Stimulated activated CD8-positive, alpha-beta memory T cell treated with anti-CD3 and anti-CD28 coated beads, Interleukin-2, amount 100 ng/mL, for 1 hour (primary cell): ENCODE results near the gene HIC1.

Experiments used
- DNase-seq, 2 donors: peaks; one replicate each; pipeline ENCODE4 v3.0.0-alpha.2; 2020; ENCODE audit warnings: low read depth in 2 of 2

HIC1 gene

DNA sequence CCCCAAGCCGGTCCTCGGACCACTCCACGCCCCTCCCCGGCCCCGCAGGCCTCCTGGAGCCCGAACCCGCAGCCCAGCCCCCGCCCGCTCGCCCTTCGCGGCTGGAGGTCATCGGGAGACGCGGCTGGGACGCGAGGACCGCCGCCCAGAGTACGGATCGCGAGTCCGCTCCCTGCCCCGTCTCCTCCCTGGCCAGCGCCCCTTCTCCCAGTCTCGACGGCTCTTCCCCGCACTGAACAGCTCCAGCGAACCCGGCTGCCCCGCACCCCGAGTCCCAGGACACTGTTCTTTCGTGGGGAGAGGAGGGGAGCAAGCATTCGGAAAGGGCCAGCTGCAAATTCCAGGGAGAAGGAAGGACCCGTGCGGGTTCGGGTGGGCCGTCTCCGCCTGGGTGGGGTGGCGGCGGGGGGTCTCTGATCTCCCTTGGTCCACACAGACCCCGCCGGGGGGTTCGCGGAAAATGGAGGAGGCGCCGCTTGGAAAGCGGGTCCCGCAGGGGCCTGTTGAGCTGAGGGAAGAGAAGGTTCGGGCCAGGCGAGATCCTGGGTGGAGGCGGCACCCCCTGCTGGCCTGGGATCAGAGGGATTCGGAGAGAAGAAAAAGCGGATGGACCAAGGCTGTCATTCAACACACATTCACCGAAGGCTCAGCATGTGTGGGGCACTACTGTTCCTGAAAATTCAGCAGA, 29.1 kb upstream of the HIC1 start:
- DNase-seq = no peak

- no peak for DNase-seq
Observed at GRCh38 chr17:2027528-2028233, 27.2 kb upstream of the HIC1 start.

GRCh38 chr17:2028234-2028614, 26.7 kb upstream of the HIC1 start:
- no peak for DNase-seq

DNA sequence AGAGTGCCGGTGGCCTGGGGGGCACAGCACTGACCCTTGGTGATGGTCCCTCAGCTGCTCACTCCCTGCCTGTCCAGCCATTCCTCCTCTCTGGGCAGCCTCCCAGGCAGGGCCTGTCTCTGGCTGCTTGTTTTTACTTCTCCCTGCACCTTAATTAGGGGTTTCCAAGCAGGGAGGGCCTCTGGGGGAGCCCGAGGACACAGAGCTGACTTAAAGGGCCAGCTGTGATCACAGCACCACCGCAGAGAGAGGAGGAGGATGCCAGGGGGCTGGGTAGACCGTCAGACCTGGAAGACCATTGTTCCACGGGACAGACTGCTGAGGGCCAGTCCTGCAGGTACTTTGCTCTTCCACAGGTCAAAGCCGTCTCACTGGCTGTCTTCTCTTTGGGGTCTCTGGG, 26.2 kb upstream of the HIC1 start:
- DNase-seq = no peak

DNA sequence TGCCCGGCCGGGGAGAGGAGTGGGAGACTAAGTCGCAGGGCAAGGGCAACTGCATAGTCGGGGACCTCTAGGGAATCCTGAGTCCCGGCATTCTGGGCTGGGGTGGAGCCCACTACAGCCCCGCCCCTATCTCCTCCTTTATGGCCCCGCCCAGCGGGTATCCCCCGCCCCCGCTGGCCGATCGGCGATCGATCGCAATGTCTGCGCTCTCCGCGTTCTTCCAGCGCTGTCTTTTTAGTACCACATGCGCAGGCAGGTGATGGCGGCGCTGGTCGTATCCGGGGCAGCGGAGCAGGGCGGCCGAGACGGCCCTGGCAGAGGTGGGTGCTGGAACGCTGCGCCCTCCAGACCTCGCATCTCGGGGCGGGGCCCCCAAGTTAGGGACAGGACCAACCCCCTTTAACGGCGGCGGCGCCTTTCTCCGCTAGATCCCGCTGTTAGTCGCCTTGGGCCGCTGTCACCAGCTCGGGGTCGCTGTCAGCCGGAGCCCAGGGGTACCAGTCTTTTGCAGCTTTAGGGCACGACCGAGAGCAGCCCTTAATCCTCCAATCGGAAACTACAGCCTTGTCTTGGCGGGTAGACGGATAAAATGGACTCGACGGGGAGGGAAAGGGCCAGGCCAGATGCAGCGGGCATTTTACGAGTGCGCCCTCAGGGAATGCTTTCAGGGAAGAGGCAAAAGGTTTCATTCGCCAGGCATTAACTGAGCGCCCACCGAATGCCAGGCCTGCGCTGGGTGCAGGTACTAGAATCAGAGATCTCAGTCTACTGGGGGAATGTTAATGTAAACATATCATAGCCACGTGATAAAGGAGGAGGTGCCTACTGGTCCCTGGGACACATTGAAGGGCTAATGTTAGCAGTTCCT, 24.8 kb upstream of the HIC1 start, which contains the start of gene DPH1:
DPH1 (plus strand) TSS at position 243 of the 868 bp plus-strand sequence; CDS start at position 260, 17 bp downstream.
- DNase-seq = peak; percentile 64 to 74

DNA sequence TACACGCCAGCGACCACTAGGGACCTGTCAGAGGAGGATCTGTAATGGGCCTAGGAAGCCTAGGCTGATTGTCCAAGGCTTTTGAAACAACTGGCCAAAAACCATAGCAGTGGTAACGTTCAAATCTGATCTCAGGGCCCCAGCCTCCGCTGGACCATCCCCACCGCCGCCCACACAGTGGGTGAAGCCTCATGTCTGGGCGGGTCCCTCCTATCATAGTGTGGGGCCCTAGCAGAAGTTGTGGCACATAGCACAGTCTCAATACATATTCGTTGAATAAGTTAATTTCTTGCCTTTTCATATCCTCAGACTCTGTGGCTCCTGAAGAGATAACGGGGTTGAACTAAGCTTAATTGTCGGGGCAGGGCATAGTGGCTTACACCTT, 24.1 kb upstream of the HIC1 start:
- no peak for DNase-seq

- DNase-seq = no peak
Observed at GRCh38 chr17:2033153-2033552, 21.8 kb upstream of the HIC1 start.

- no peak for DNase-seq
Observed at GRCh38 chr17:2034157-2034556, 20.7 kb upstream of the HIC1 start.

DNA sequence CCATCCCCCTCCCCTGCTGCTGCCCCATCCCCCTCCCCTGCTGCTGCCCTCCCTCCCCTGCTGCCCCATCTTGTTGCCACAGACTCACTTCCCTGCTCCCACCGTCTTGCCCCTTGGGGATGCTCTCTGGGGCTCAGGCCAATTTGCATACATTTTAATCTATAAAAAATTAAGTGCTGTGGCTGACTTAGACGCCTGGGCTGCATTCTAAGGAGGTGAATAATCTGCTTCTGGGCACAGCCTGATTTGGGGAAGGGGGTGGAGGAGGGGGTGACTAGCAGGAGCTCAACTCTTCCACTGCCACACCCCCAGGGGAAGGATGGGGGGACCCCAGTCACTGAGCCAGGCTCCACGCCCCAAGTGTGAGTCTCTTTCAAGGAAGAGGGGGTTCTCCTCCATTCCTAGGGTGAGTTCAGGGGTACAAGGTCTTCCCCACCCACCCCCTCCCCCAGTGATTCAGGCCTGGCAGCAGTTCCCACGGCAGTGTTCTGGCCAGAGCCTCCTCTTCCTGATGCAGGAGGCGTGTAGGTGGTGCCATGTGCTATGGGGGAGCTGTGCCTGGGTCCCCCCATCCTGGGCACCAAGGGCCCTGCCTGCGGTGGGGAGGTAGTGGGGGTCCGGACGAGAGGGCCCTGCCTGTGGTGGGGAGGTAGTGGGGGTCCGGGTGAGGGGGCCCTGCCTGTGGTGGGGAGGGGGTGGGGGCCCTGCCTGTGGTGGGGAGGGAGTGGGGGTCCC, 19.9 kb upstream of the HIC1 start:
- DNase-seq = no peak

- no peak for DNase-seq
Observed at GRCh38 chr17:2035541-2036488, 19.1 kb upstream of the HIC1 start.

DNA sequence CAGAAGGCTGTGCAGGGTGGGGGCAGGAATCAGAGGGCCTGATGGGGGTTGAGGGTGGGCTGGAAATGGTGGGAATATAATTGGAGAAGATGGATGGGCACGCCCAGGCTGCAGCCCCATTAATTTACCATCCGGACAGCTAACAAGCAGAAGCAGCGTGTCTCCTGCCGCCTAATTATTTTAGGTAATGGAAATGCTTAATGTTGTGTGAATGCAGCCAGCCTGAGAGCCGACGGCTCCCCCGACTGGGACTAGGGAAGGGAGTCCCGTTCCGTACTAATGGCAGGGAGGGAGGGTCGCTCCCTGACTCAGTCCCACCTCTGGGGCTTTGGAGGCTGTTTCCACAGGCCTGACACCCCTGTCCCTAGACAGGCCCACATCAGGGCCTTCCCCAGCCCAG, 17.7 kb upstream of the HIC1 start:
- DNase-seq = no peak

GRCh38 chr17:2040219-2040827, 14.6 kb upstream of the HIC1 start:
- no peak for DNase-seq

GRCh38 chr17:2040942-2041560, 13.9 kb upstream of the HIC1 start:
- DNase-seq = no peak

DNA sequence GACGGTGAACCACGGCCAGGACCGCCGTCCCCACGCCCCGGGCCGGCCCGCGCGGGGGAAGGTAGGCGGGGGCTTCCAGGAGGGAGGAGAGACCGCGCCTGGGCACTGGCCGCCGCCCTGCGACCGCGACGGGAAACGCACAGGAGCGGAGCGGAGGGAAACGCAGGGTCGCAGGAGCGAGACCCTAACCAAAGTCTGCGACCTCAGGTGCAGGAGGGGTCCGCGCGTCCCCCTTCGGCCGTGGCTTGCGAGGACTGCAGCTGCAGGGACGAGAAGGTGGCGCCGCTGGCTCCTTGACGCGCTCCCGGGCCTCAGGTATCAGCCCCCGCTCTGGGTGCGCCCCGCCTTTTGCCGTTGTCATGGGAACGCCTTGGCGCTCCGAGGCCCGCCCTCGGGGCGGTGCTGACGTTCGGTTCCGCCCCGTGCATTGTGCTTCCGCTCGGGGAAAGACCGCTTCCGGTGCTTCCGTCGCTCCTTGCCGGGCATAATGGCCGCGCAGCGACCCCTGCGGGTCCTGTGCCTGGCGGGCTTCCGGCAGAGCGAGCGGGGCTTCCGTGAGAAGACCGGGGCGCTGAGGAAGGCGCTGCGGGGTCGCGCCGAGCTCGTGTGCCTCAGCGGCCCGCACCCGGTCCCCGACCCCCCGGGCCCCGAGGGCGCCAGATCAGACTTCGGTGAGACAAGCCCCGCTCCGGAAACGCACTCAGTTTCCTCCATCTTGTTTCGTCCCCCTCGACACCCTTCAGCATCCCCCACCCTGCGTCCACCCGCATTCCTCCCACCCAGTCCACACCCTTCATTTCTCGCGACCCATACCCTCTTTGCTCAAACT, 13.1 kb upstream of the HIC1 start, which contains the start of gene OVCA2:
OVCA2 (plus strand) TSS at position 462 of the 829 bp plus-strand sequence; CDS start at position 488, 26 bp downstream.
- peak; percentile 94 to 97 for DNase-seq

DNA sequence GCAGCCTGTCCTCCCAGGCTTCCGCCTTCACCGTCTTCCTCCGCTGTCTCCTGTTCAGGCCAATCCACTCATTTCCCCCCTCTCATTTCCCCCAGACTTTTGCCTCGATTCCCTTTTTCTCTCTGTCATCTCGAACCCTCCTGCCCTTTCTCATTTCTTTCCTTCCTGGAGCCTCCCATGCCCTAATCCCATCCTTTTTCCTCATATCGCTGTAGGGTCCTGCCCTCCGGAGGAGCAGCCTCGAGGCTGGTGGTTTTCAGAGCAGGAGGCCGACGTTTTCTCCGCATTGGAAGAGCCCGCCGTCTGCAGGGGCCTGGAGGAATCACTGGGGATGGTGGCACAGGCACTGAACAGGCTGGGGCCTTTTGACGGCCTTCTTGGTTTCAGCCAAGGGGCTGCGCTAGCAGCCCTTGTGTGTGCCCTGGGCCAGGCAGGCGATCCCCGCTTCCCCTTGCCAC, 12.5 kb upstream of the HIC1 start:
- no peak for DNase-seq

- DNase-seq = no peak
Observed at GRCh38 chr17:2042933-2043332, 12.0 kb upstream of the HIC1 start.

- DNase-seq = no peak
Observed at GRCh38 chr17:2043785-2044184, 11.1 kb upstream of the HIC1 start.

GRCh38 chr17:2044263-2044894, 10.5 kb upstream of the HIC1 start:
- DNase-seq = no peak
